HepG2 (cell line): ENCODE data around the gene TANGO2. TPM values are rescaled to one million over a fixed set of nuclear protein-coding genes. Genes with fewer than 3 reads are reported as not detected.
A peak's percentile ranks its signal among the peaks of the same experiment; 100 is the strongest.

ENCODE experiments used
- CHD4 ChIP-seq: fragments of 200-600 bp; sonication (generic); IDR thresholded peaks from 2 replicates; pipeline ENCODE4 v1.7.0; 2017; ENCODE audit warnings: mild to moderate bottlenecking, low read length, borderline replicate concordance
- CREM ChIP-seq, 2 experiments: sonication (generic) in 1 of 2; formaldehyde crosslinking in 1 of 2; IDR thresholded peaks; 2 replicates each; pipeline versions ENCODE4 v1.4.0 to v1.6.1; 2016 to 2020; ENCODE audit warnings: antibody characterized with exemption in 1 of 2, mild to moderate bottlenecking in 1 of 2, missing genetic modification reagents in 1 of 2
- FUBP1 ChIP-seq: sonication (generic); formaldehyde crosslinking; IDR thresholded peaks from 2 replicates; pipeline ENCODE4 v1.5.1; 2020; ENCODE audit warnings: missing genetic modification reagents, mild to moderate bottlenecking, borderline replicate concordance
- IRF2 ChIP-seq: IDR thresholded peaks from 2 replicates; pipeline ENCODE4 v1.6.1; 2018; ENCODE audit warnings: missing genetic modification reagents, missing compliant biosample characterization
- MTERF4 ChIP-seq: sonication (generic); formaldehyde crosslinking; IDR thresholded peaks from 2 replicates; pipeline ENCODE4 v1.8.0; 2023; ENCODE audit warnings: mild to moderate bottlenecking, missing genetic modification reagents
- SALL1 ChIP-seq: sonication (generic); formaldehyde crosslinking; IDR thresholded peaks from 2 replicates; pipeline ENCODE4 v1.8.0; 2022; ENCODE audit warnings: mild to moderate bottlenecking, missing genetic modification reagents
- ZEB1 ChIP-seq: IDR thresholded peaks from 2 replicates; pipeline ENCODE4 v1.6.1; 2012; ENCODE audit warnings: mild to moderate bottlenecking, low read depth, inconsistent platforms; ENCODE audit not compliant: insufficient replicate concordance
- ZNF629 ChIP-seq: sonication (generic); formaldehyde crosslinking; conservative IDR thresholded peaks from 2 replicates; pipeline ENCODE4 v1.5.0; 2020; ENCODE audit warnings: missing genetic modification reagents
- polyA plus RNA-seq, 8 experiments: library from polyadenylated mRNA; depleted of rRNA in 3 of 8; stranded (reverse) in 7 of 8; unstranded in 1 of 8; fragments of >200 nt; fragmentation: Illumina TruSeq in 4 of 8; extraction: Trizol in 4 of 8; gene quantifications; 2 replicates each; pipeline versions ENCODE4 v1.2.1 to v1.2.3, GENCODE V29; 2011 to 2016; ENCODE audit warnings: low read depth in 4 of 8, missing spikeins in 1 of 8, mixed read lengths in 1 of 8; ENCODE audit not compliant: insufficient read depth in 1 of 8
- total RNA-seq, 5 experiments: library from RNA; depleted of rRNA; stranded (reverse); fragments of >200 nt; fragmentation: Illumina TruSeq; extraction: Trizol; gene quantifications; 2 replicates each; pipeline ENCODE4 v1.2.3, GENCODE V29; 2016; ENCODE audit warnings: low read depth in 1 of 5

TANGO2 gene
- total and polyA plus RNA-seq, 2 of the 13 experiments (the other 11 are each of a cell fraction or from before 2014, with no cell fraction given), result 12.9 to 14.8 TPM

GRCh38 chr22:19974268-19974861 is 46.5 kb upstream of the TANGO2 start (continued):
- peak; percentile 98 for TF ChIP-seq ZNF629 (CRISPR knock-in tag)
- peak; percentile 90; the same call in 1 of the 2 replicates for TF ChIP-seq CHD4
- no peak for TF ChIP-seq SALL1 (CRISPR knock-in tag)
- no peak for TF ChIP-seq FUBP1 (CRISPR knock-in tag)
- TF ChIP-seq CREM (IDR thresholded peaks at IDR 0.05), result no peak
- no peak for TF ChIP-seq CREM (CRISPR knock-in tag; IDR thresholded peaks at IDR 0.05)
- TF ChIP-seq ZEB1, result no peak
- TF ChIP-seq IRF2 (CRISPR knock-in tag), result no peak
- no peak for TF ChIP-seq MTERF4
